Fibroblast of lung (primary cell): ENCODE measurements around the gene PRDM16.

Experiments used
- CTCF ChIP-seq, 2 donors: IDR thresholded peaks in 1 of 2; conservative IDR thresholded peaks in 1 of 2; 1 replicate in 1 of 2; 2 replicates in 1 of 2; pipeline ENCODE4 v1.5.1; 2011 to 2012; ENCODE audit warnings: low read length in 2 of 2, control low read depth in 1 of 2, inconsistent platforms in 1 of 2, low read depth in 1 of 2, mild to moderate bottlenecking in 1 of 2
- EZH2 ChIP-seq: IDR thresholded peaks from 2 replicates; pipeline ENCODE4 v1.5.1; 2012; ENCODE audit warnings: low read length, control low read depth, mild to moderate bottlenecking; ENCODE audit errors: missing control alignments

DNA sequence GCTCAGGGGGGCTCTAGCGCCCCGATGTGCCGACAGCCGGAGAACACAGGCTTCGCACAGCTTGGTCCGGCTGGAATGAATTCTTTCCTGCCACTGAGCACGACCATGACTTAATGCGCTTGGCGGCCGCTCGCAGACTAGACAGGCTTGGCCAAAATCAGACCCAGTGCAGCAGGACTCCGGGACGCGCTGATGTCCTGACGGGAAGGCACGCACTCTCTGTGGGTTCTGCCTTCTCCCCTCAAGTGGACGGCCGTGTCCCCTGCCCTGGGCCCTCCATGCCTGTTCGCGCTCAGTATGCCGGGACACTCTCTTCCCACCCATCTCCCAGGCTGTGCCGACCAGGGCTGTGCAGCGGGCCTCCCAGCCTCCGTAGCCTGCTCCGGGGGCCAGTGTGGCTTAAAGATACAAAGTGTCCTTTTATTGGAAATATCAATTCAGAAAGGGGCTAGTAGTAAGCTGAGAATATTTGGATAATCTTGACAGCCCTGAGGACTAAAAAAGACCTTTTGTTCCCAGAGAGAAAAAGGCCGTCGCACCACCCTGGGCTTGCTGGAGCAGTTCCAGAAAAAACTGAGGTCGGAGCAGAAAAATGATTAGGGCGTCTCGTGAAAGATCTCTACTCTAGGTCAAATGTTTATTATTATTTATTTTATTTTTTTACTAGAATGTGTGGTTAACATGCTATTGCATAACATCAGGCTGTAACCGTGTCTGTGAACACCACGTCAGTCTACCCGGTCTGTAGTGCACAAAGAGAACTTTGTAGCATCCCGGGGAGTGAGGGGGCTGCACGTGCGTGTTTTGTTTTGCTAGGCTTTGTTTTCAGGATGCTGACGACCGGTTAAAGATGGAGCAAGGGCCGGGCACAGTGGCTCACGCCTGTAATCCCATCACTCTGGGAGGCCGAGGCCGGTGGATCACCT, 297.4 kb downstream of the PRDM16 start:
- no peak for TF ChIP-seq CTCF (conservative IDR thresholded peaks at IDR 0.05 in 1 of 2, IDR thresholded peaks at IDR 0.05 in 1 of 2; ENCODE audit: low read depth in 1 of 2, low read length in 2 of 2)
- TF ChIP-seq EZH2: no peak
